ENCODE measurements around the gene PDE4D. TPM values are rescaled to one million over a fixed set of nuclear protein-coding genes. Genes with fewer than 3 reads are reported as not detected.

The PDE4D gene
- total RNA-seq, 2 experiments from 2014 or later = 164 to 175 TPM

DNA sequence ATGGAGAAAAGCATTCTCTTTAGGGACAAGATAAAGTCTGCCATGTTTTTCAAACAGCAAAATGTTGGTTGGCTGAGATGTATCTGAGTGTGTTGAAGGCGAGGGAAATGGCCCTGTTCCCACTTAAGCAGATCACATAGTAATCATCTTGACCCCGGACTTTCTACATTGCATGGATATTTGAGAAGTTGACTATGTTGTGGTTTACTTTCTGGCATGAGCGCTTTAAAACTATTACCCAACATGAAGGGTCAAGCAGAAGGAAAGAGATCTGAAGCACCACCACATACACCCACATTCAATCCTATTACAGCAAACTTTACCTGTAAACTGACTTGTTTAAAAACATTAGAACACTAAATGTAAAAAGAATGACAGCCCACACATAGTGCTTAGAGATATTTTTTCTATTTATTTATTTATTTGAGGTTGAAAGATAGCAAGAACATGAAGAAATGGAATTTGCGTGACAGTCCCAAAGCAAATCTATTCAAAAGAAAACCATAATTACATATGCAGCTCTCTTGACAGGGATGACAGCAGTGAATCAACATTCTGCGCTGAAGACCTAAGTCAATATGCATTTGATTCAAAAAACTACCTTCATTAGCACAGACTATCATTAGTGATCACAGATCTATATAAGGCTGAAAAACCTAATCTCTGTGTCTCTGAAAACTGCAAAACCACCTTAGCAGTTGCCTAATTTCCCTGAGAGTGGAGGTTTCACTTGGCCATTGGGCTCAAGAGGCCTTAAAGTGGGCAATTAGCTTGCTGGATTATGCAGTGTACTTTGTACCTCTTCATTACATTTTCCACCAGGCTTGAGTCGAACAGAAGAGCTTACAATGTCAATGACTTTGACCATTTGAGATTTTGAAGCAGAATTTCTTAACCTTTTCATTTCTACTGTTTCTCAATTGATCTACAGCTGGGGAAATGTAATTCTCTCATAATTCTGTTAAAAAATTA, 195.0 kb downstream of the PDE4D start:
- Histone ChIP-seq H3K27ac (ENCODE audit: low read depth in 1 of 2, low read length in 2 of 2) (no peak overlapping the region), H3K36me3 (ENCODE audit: insufficient read depth, low read length) (no peaks in the 10 kb centered on the region), H3K27me3 (ENCODE audit: control insufficient read depth in 1 of 2, insufficient read depth in 2 of 2, low read length in 2 of 2) (no peaks in the 10 kb centered on the region), H3K4me3 (ENCODE audit: low read length) (no peak overlapping the region), H3K4me1 (ENCODE audit: insufficient read depth, low read length) (no peaks in the 10 kb centered on the region), H3K9me3 (ENCODE audit: control insufficient read depth in 1 of 2, insufficient read depth in 1 of 2, low read length in 2 of 2) (no peaks in the 10 kb centered on the region)
- no peak overlapping the region for H3K27ac Mint-ChIP-seq
- intact Hi-C loops (cut with DNase I, micrococcal nuclease) = no loop called here
- TF ChIP-seq, protein P1, sequence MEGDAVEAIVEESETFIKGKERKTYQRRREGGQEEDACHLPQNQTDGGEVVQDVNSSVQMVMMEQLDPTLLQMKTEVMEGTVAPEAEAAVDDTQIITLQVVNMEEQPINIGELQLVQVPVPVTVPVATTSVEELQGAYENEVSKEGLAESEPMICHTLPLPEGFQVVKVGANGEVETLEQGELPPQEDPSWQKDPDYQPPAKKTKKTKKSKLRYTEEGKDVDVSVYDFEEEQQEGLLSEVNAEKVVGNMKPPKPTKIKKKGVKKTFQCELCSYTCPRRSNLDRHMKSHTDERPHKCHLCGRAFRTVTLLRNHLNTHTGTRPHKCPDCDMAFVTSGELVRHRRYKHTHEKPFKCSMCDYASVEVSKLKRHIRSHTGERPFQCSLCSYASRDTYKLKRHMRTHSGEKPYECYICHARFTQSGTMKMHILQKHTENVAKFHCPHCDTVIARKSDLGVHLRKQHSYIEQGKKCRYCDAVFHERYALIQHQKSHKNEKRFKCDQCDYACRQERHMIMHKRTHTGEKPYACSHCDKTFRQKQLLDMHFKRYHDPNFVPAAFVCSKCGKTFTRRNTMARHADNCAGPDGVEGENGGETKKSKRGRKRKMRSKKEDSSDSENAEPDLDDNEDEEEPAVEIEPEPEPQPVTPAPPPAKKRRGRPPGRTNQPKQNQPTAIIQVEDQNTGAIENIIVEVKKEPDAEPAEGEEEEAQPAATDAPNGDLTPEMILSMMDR (IDR thresholded peaks at IDR 0.05) = no peak
- ChIA-PET POLR2A (no interaction called here), CTCF (interaction anchor here (1.3 kb wide), 1 partner anchor 10 kb away, joined by 4 read pairs; no protein-coding TSS in a partner anchor)
- no peak overlapping the region for H3K4me3 Mint-ChIP-seq
- DNase-seq = no peak
- no peaks in the 10 kb centered on the region for H3K9me3 Mint-ChIP-seq
- no peaks in the 10 kb centered on the region for H3K4me1 Mint-ChIP-seq (ENCODE audit: low read depth)
- no peaks in the 10 kb centered on the region for H3K27me3 Mint-ChIP-seq
- ATAC-seq (ENCODE audit: poor library complexity) = no peak
- H3K36me3 Mint-ChIP-seq (ENCODE audit: low read depth) = no peaks in the 10 kb centered on the region

DNA sequence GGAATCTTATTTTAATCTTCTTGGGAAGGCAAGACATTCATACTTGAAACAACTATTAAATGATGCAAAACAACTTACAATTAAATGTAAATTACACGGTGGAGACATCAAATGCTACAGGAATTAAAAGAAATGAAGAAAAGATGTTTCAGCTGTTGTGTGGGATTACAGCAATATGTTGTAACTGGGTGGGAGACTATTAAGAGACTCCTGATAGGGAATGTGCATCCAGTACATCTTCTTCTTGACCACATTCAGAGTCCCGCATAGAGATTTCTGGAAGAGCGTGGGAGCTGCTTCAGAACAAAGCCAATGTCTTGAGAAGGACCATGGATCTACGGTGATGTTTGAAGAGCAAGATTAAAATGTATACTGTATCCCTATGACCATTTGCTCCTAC, 199.1 kb downstream of the PDE4D start:
- DNase-seq = no peak
- Mint-ChIP-seq H3K36me3 (ENCODE audit: low read depth) (no peaks in the 10 kb centered on the region), H3K4me3 (no peak overlapping the region), H3K27me3 (no peaks in the 10 kb centered on the region), H3K4me1 (ENCODE audit: low read depth) (no peaks in the 10 kb centered on the region), H3K27ac (no peak overlapping the region), H3K9me3 (no peaks in the 10 kb centered on the region)
- H3K27ac ChIP-seq (ENCODE audit: low read depth in 1 of 2, low read length in 2 of 2) = no peak overlapping the region
- no peak for ATAC-seq (ENCODE audit: poor library complexity)
- H3K36me3 ChIP-seq (ENCODE audit: insufficient read depth, low read length) = no peaks in the 10 kb centered on the region
- CTCF ChIA-PET = interaction anchor here (0.8 kb wide), 1 partner anchor 50 kb away, joined by 3 read pairs; no protein-coding TSS in a partner anchor
- H3K27me3 ChIP-seq (ENCODE audit: control insufficient read depth in 1 of 2, insufficient read depth in 2 of 2, low read length in 2 of 2) = no peaks in the 10 kb centered on the region
- POLR2A ChIA-PET = no interaction called here
- intact Hi-C loops (cut with DNase I, micrococcal nuclease) = no loop called here
- H3K9me3 ChIP-seq (ENCODE audit: control insufficient read depth in 1 of 2, insufficient read depth in 1 of 2, low read length in 2 of 2) = no peaks in the 10 kb centered on the region
- H3K4me1 ChIP-seq (ENCODE audit: insufficient read depth, low read length) = no peaks in the 10 kb centered on the region
- TF ChIP-seq, protein P1 (IDR thresholded peaks at IDR 0.05) = no peak
- no peak overlapping the region for H3K4me3 ChIP-seq (ENCODE audit: low read length)

DNA sequence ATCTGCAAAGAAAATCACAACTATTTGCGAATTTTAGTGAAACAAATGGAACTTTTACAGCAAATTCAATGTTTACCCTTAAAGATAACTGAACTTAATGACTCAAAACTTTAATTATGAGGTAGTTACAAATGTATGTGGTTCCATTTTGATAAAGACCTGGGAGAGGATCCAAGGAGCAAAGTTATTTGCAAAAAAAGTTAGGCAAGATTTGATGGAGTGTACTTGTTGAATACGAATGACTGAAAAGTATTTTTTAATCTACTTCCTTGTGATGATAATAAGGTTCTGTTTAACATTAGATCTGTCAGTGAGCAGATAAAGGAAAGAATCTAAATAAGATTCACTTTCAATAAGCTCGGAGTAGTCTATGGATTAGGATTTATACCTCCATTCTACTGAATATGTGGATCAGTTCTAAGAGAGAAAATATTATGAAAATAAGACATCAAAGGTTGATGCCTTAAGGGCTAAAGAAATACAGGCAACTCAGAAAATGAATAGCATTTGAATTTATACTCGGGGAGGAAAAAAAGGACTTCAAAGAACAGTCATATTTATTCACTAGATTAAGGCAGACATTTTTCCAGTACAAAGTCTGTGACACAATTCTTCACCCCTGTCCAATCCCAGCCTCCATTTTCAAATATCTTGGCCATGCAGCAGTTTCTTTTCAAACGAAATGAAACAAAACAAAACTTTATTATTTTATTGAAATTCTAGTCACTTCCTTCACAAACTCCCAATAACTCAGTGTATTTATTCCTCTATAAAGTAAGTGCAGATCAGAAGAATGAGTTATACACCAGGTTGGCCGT, 199.8 kb downstream of the PDE4D start:
- intact Hi-C loops (cut with DNase I, micrococcal nuclease) = no loop called here
- TF ChIP-seq, protein P1 (IDR thresholded peaks at IDR 0.05) = no peak
- CTCF ChIA-PET = no interaction called here
- POLR2A ChIA-PET = no interaction called here
- DNase-seq = no peak
- H3K27me3 ChIP-seq (ENCODE audit: control insufficient read depth in 1 of 2, insufficient read depth in 2 of 2, low read length in 2 of 2) = no peaks in the 10 kb centered on the region
- Mint-ChIP-seq H3K27me3 (no peaks in the 10 kb centered on the region), H3K27ac (no peak overlapping the region), H3K36me3 (ENCODE audit: low read depth) (no peaks in the 10 kb centered on the region), H3K4me1 (ENCODE audit: low read depth) (no peaks in the 10 kb centered on the region), H3K9me3 (no peaks in the 10 kb centered on the region), H3K4me3 (no peak overlapping the region)
- H3K4me1 ChIP-seq (ENCODE audit: insufficient read depth, low read length) = no peaks in the 10 kb centered on the region
- H3K4me3 ChIP-seq (ENCODE audit: low read length) = no peak overlapping the region
- no peaks in the 10 kb centered on the region for H3K36me3 ChIP-seq (ENCODE audit: insufficient read depth, low read length)
- ATAC-seq (ENCODE audit: poor library complexity) = no peak
- no peak overlapping the region for H3K27ac ChIP-seq (ENCODE audit: low read depth in 1 of 2, low read length in 2 of 2)
- H3K9me3 ChIP-seq (ENCODE audit: control insufficient read depth in 1 of 2, insufficient read depth in 1 of 2, low read length in 2 of 2) = no peaks in the 10 kb centered on the region
